ENCODE data around the gene ITGB4. TPM values are rescaled to one million over a fixed set of nuclear protein-coding genes. Genes with fewer than 3 reads are reported as not detected.

The ITGB4 gene
- total and polyA plus RNA-seq, 2 of the 13 experiments (the other 11 are each of a cell fraction or from before 2014, with no cell fraction given), result 6.9 to 14.5 TPM

DNA sequence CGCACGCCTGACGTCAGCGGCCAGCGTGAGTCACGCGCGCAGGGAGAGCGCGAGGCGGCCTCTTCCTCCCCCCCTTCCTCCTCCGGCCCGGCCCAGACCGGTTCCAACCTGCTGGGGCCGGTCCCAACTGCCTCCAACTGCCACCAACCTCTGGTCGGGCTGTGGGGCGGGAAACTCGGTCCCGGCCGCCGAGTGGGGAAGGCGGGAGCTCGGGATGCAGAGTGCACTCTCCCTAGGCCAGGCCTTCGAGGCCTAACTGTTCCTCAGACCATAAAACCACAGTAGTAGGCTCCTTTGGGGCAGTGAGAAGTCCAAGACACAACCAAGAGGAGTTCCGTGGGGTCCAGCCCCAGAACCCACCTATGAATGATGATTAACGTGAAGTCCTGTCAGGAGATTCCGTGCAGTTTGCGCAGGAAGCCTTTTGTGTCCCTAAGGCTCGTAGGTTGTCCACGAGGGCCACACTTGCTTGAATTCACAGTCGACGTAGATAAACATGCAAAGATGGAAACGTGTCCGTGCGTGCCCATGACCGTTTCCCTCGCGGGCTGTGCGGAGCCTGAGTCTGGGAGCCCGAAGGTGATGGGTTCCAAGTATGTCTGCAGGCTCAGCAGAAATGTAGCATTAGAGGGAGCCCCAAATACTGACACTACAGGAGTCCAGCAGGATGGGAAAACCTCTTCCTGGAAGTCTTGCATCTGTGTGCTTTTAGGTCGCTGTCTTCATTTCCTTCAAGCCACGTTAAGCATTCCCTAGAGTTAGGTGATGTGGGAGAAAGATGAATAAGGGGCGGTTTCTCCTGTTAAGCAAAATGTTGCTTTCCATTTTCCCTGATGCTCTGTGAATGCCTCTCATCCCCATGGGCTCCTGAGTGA lies 64.0 kb downstream of the ITGB4 start (continued):
- no peak for TF ChIP-seq ZNF24 (IDR thresholded peaks at IDR 0.05)
- TF ChIP-seq NR2F6 (IDR thresholded peaks at IDR 0.05), result no peak
- TF ChIP-seq NR2F6 (CRISPR knock-in tag; IDR thresholded peaks at IDR 0.05), result peak; percentile 27; the same call in 1 of the 2 replicates
- no peak for TF ChIP-seq SKI (IDR thresholded peaks at IDR 0.05; ENCODE audit: partially characterized antibody)
- TF ChIP-seq SMYD3 (CRISPR knock-in tag; IDR thresholded peaks at IDR 0.05), result 0 out of 2 replicates have a peak, but pooled peaks have one; percentile 14
- TF ChIP-seq ZNF772 (CRISPR knock-in tag; IDR thresholded peaks at IDR 0.05), result peak; percentile 92; the same call in 1 of the 2 replicates
- TF ChIP-seq ZNF256 (CRISPR knock-in tag; conservative IDR thresholded peaks at IDR 0.05), result peak; percentile 72
- peak; percentile 82; the same call in 1 of the 2 replicates for TF ChIP-seq ZNF891 (CRISPR knock-in tag; IDR thresholded peaks at IDR 0.05)
- TF ChIP-seq, protein P1, sequence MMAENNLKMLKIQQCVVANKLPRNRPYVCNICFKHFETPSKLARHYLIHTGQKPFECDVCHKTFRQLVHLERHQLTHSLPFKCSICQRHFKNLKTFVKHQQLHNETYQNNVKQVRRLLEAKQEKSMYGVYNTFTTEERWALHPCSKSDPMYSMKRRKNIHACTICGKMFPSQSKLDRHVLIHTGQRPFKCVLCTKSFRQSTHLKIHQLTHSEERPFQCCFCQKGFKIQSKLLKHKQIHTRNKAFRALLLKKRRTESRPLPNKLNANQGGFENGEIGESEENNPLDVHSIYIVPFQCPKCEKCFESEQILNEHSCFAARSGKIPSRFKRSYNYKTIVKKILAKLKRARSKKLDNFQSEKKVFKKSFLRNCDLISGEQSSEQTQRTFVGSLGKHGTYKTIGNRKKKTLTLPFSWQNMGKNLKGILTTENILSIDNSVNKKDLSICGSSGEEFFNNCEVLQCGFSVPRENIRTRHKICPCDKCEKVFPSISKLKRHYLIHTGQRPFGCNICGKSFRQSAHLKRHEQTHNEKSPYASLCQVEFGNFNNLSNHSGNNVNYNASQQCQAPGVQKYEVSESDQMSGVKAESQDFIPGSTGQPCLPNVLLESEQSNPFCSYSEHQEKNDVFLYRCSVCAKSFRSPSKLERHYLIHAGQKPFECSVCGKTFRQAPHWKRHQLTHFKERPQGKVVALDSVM (CRISPR knock-in tag; IDR thresholded peaks at IDR 0.05), result 0 out of 2 replicates have a peak, but pooled peaks have one; percentile 6
- no peak for TF ChIP-seq NFE2 (CRISPR knock-in tag; IDR thresholded peaks at IDR 0.05)
- TF ChIP-seq CHD4 (IDR thresholded peaks at IDR 0.05; ENCODE audit: borderline replicate concordance, low read length), result peak; percentile 56; the same call in 1 of the 2 replicates
- TF ChIP-seq ZBTB21 (CRISPR knock-in tag; IDR thresholded peaks at IDR 0.05), result peak; percentile 69
- no peak for TF ChIP-seq ZNF33A (CRISPR knock-in tag; IDR thresholded peaks at IDR 0.05; ENCODE audit: borderline replicate concordance)
- no peak; the same call in 1 of the 2 replicates for TF ChIP-seq ZNF552 (CRISPR knock-in tag; IDR thresholded peaks at IDR 0.05; ENCODE audit: borderline replicate concordance)
- TF ChIP-seq ZNF484 (CRISPR knock-in tag; IDR thresholded peaks at IDR 0.05; ENCODE audit: borderline replicate concordance, low read depth), result no peak; the same call in 1 of the 2 replicates
- TF ChIP-seq MTA1 (CRISPR knock-in tag; IDR thresholded peaks at IDR 0.05; ENCODE audit: borderline replicate concordance), result peak; percentile 85
- TF ChIP-seq ETV6 (CRISPR knock-in tag; conservative IDR thresholded peaks at IDR 0.05), result peak; percentile 85
- peak; percentile 66; the same call in 1 of the 2 replicates for TF ChIP-seq ZNF101 (CRISPR knock-in tag; IDR thresholded peaks at IDR 0.05; ENCODE audit: borderline replicate concordance, low read depth)
- TF ChIP-seq NR2F1 (CRISPR knock-in tag; IDR thresholded peaks at IDR 0.05), result no peak
- peak; percentile 95 for TF ChIP-seq ZNF788 (CRISPR knock-in tag; IDR thresholded peaks at IDR 0.05; ENCODE audit: borderline replicate concordance)
- TF ChIP-seq HOXA3 (CRISPR knock-in tag; IDR thresholded peaks at IDR 0.05), result peak; percentile 62; the same call in 1 of the 2 replicates
- TF ChIP-seq NFYB (CRISPR knock-in tag; IDR thresholded peaks at IDR 0.05), result peak; percentile 7; the same call in 1 of the 2 replicates
- no peak for TF ChIP-seq MZF1 (CRISPR knock-in tag; IDR thresholded peaks at IDR 0.05; ENCODE audit: borderline replicate concordance)
- TF ChIP-seq ATF7-NPFF (CRISPR knock-in tag; IDR thresholded peaks at IDR 0.05; ENCODE audit: low read depth), result peak; percentile 69; the same call in 1 of the 2 replicates
- no peak for TF ChIP-seq DMTF1 (CRISPR knock-in tag; IDR thresholded peaks at IDR 0.05)
- no peak for TF ChIP-seq U2AF1 (optimal IDR thresholded peaks at IDR 0.05; ENCODE audit: low read depth, low read length)
- peak; percentile 69 for TF ChIP-seq LCORL (IDR thresholded peaks at IDR 0.05)
- peak; percentile 87 for TF ChIP-seq LCORL (CRISPR knock-in tag; IDR thresholded peaks at IDR 0.05)
